Astrocyte (in vitro differentiated cells and primary cell): Measurements from ENCODE around the gene EFNA5. TPM values are rescaled to one million over a fixed set of nuclear protein-coding genes. Genes with fewer than 3 reads are reported as not detected.

Experiments used
- DNase-seq: peaks from one replicate; pipeline ENCODE4 v3.0.0-alpha.2; 2010; ENCODE audit warnings: low read depth
- FAIRE-seq: peaks from 2 replicates; lab custom pipeline; 2011; peaks lifted over from hg19 to GRCh38; lab: Jason Lieb, UNC
- H2AFZ ChIP-seq: 2 replicates; pipeline ENCODE4 v1.6.0; 2012; ENCODE audit warnings: low read depth, low read length, inconsistent platforms
- H3K27ac ChIP-seq: 2 replicates; pipeline ENCODE4 v1.5.1; 2011; ENCODE audit warnings: low read depth, low read length, inconsistent platforms
- H3K27me3 ChIP-seq: 2 replicates; pipeline ENCODE4 v1.6.0; 2011; ENCODE audit warnings: low read length, inconsistent platforms; ENCODE audit not compliant: insufficient read depth
- H3K36me3 ChIP-seq: 2 replicates; pipeline ENCODE4 v1.5.1; 2011; ENCODE audit warnings: low read length, inconsistent platforms; ENCODE audit not compliant: insufficient read depth
- H3K4me1 ChIP-seq: 2 replicates; pipeline ENCODE4 v1.5.1; 2011; ENCODE audit warnings: low read length, inconsistent platforms; ENCODE audit not compliant: insufficient read depth
- H3K4me2 ChIP-seq: 2 replicates; pipeline ENCODE4 v1.6.0; 2012; ENCODE audit warnings: low read length, inconsistent platforms
- H3K4me3 ChIP-seq: 2 replicates; pipeline ENCODE4 v1.5.1; 2011; ENCODE audit warnings: low read depth, mild to moderate bottlenecking, low read length, inconsistent platforms; ENCODE audit not compliant: insufficient read depth
- H3K79me2 ChIP-seq: 2 replicates; pipeline ENCODE4 v1.6.0; 2012; ENCODE audit warnings: mild to moderate bottlenecking, low read length, inconsistent platforms; ENCODE audit not compliant: insufficient read depth
- H3K9ac ChIP-seq: 2 replicates; pipeline ENCODE4 v1.6.0; 2012; ENCODE audit warnings: mild to moderate bottlenecking, low read length, inconsistent platforms
- H3K9me3 ChIP-seq: 2 replicates; pipeline ENCODE4 v1.5.1; 2012; ENCODE audit warnings: low read depth, mild to moderate bottlenecking, low read length, inconsistent platforms; ENCODE audit not compliant: insufficient read depth
- H4K20me1 ChIP-seq: 2 replicates; pipeline ENCODE4 v1.6.0; 2012; ENCODE audit warnings: low read length, inconsistent platforms; ENCODE audit not compliant: insufficient read depth
- H3K27ac Mint-ChIP-seq: one replicate; pipeline ENCODE4 v1.8.0; 2021; ENCODE audit warnings: mild to moderate bottlenecking, mixed read lengths; ENCODE audit not compliant: unreplicated experiment
- H3K27me3 Mint-ChIP-seq: one replicate; pipeline ENCODE4 v1.8.0; 2021; ENCODE audit warnings: low read depth, mixed read lengths; ENCODE audit not compliant: unreplicated experiment
- H3K36me3 Mint-ChIP-seq: one replicate; pipeline ENCODE4 v1.8.0; 2021; ENCODE audit warnings: low read depth, mixed read lengths; ENCODE audit not compliant: unreplicated experiment
- H3K4me1 Mint-ChIP-seq: one replicate; pipeline ENCODE4 v1.8.0; 2021; ENCODE audit warnings: low read depth, mixed read lengths; ENCODE audit not compliant: unreplicated experiment
- H3K4me3 Mint-ChIP-seq: one replicate; pipeline ENCODE4 v1.8.0; 2021; ENCODE audit warnings: mild to moderate bottlenecking, moderate library complexity, mixed read lengths; ENCODE audit not compliant: unreplicated experiment
- H3K9me3 Mint-ChIP-seq: one replicate; pipeline ENCODE4 v1.8.0; 2021; ENCODE audit warnings: mild to moderate bottlenecking, mixed read lengths; ENCODE audit not compliant: unreplicated experiment
- EZH2 ChIP-seq: IDR thresholded peaks from 2 replicates; pipeline ENCODE4 v1.6.1; 2012; ENCODE audit warnings: mild to moderate bottlenecking, low read length, inconsistent platforms; ENCODE audit not compliant: insufficient read depth
- total RNA-seq: library from RNA; stranded (reverse); gene quantifications from 2 replicates; pipeline ENCODE4 v1.2.1, GENCODE V29; 2021
- TF ChIP-seq, protein P1 (sequence below): IDR thresholded peaks from 2 replicates; pipeline ENCODE4 v1.5.1; 2011; ENCODE audit warnings: low read depth, mild to moderate bottlenecking, inconsistent platforms, low read length, moderate library complexity; ENCODE audit not compliant: insufficient read depth

The EFNA5 gene
- total RNA-seq, 1 donor from 2014 or later: 59.3 TPM

DNA sequence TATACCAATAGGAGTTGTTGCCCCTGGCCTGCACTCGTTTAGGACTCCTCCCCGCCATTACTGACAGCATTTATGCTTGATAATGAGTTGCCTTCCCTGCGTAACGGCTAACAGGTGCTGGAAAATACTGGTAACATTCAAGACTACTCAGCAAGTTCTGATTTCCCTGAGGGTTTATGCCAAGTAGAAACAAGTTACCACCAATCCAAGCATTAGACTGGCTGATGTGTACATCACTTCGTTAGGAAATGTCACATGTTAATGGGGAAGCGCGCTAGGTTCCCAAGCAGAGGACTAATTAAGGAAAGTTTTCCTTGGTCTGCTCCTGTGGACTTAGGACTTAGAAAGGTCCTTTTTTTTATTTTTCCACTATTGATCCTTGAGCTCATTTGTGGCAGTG lies 302.1 kb downstream of the EFNA5 start:
- Mint-ChIP-seq H3K27me3 (no peaks in the 10 kb centered on the region), H3K4me1 (peaks cover 12% of the 10 kb centered on the region), H3K9me3 (peaks cover 2% of the 10 kb centered on the region), H3K36me3 (peaks cover 2% of the 10 kb centered on the region), H3K27ac (no peak overlapping the region), H3K4me3 (no peak overlapping the region)
- Histone ChIP-seq H3K27ac (no peak overlapping the region), H2AFZ (no peak overlapping the region), H3K27me3 (no peaks in the 10 kb centered on the region), H3K36me3 (no peaks in the 10 kb centered on the region), H4K20me1 (no peaks in the 10 kb centered on the region), H3K9me3 (no peaks in the 10 kb centered on the region), H3K9ac (no peak overlapping the region), H3K4me3 (no peak overlapping the region), H3K4me1 (peaks cover 5% of the 10 kb centered on the region), H3K79me2 (no peaks in the 10 kb centered on the region), H3K4me2 (no peak overlapping the region)
- DNase-seq: no peak
- no peak for FAIRE-seq
- TF ChIP-seq, protein P1, sequence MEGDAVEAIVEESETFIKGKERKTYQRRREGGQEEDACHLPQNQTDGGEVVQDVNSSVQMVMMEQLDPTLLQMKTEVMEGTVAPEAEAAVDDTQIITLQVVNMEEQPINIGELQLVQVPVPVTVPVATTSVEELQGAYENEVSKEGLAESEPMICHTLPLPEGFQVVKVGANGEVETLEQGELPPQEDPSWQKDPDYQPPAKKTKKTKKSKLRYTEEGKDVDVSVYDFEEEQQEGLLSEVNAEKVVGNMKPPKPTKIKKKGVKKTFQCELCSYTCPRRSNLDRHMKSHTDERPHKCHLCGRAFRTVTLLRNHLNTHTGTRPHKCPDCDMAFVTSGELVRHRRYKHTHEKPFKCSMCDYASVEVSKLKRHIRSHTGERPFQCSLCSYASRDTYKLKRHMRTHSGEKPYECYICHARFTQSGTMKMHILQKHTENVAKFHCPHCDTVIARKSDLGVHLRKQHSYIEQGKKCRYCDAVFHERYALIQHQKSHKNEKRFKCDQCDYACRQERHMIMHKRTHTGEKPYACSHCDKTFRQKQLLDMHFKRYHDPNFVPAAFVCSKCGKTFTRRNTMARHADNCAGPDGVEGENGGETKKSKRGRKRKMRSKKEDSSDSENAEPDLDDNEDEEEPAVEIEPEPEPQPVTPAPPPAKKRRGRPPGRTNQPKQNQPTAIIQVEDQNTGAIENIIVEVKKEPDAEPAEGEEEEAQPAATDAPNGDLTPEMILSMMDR: no peak
- TF ChIP-seq EZH2: no peak

DNA sequence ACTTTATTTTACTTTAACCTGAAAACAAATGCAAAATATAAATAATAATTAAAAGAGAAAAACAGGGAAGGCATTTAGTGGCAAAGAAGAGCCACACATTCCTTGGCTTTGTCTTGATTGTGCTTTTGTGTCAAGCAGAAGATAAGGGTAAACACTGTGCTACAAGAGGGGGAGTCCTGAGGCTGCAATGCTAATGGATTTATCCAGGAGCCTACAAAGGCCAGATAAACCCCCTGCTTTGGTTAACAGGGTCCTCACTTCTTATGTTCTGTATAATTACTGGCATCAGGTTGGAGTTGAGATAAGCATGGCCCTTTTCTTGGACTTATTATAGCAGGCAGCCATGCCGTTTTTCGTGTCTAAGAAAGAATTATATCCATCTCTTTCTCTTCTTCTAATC lies 302.8 kb downstream of the EFNA5 start:
- DNase-seq: no peak
- Histone ChIP-seq H3K27me3 (no peaks in the 10 kb centered on the region), H3K4me3 (no peak overlapping the region), H2AFZ (no peak overlapping the region), H4K20me1 (no peaks in the 10 kb centered on the region), H3K9ac (no peak overlapping the region), H3K79me2 (no peaks in the 10 kb centered on the region), H3K4me2 (no peak overlapping the region), H3K36me3 (no peaks in the 10 kb centered on the region), H3K27ac (no peak overlapping the region), H3K4me1 (peaks cover 5% of the 10 kb centered on the region), H3K9me3 (no peaks in the 10 kb centered on the region)
- FAIRE-seq: no peak
- Mint-ChIP-seq H3K27me3 (no peaks in the 10 kb centered on the region), H3K27ac (no peak overlapping the region), H3K9me3 (peaks cover 2% of the 10 kb centered on the region), H3K4me1 (peaks cover 9% of the 10 kb centered on the region), H3K4me3 (no peak overlapping the region), H3K36me3 (no peaks in the 10 kb centered on the region)
- TF ChIP-seq, protein P1: no peak
- no peak for TF ChIP-seq EZH2

DNA sequence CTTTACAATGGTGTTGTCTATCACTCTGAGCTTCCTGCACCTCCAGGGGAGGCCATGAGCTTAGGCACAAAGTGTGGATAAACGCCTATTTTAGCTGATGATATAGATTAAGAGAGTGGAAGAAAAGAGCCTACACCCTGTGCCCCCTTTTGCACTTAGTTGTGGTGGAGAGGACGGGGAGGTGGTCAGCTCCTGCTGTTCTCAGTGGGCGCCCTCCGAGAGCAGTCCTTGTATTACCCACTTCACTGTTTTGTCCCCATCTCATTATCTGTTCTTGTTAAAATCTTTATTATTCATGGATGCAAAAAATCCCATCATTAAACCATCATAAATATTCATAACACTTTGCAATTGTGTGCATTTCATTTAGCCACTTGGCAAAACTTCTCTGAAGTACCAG lies 303.3 kb downstream of the EFNA5 start:
- peaks cover 2% of the 10 kb centered on the region for H3K9me3 Mint-ChIP-seq
- Histone ChIP-seq H3K9me3 (no peaks in the 10 kb centered on the region), H3K4me2 (no peak overlapping the region), H3K27ac (no peak overlapping the region), H3K79me2 (no peaks in the 10 kb centered on the region), H3K4me3 (no peak overlapping the region), H4K20me1 (no peaks in the 10 kb centered on the region), H3K9ac (no peak overlapping the region), H3K36me3 (no peaks in the 10 kb centered on the region), H3K4me1 (peaks cover 5% of the 10 kb centered on the region), H3K27me3 (no peaks in the 10 kb centered on the region), H2AFZ (no peak overlapping the region)
- FAIRE-seq (no peak), DNase-seq (no peak)
- no peak overlapping the region for H3K27ac Mint-ChIP-seq
- H3K4me1 Mint-ChIP-seq: peaks cover 9% of the 10 kb centered on the region
- TF ChIP-seq, protein P1: no peak
- no peaks in the 10 kb centered on the region for H3K36me3 Mint-ChIP-seq
- no peak overlapping the region for H3K4me3 Mint-ChIP-seq
- no peaks in the 10 kb centered on the region for H3K27me3 Mint-ChIP-seq
